ENCODE measurements around the gene POLR1A.

Gene POLR1A

GRCh38 chr2:86064006-86064405, 41.7 kb downstream of the POLR1A start:
- DNase-seq (ENCODE audit: low read depth, low spot score): no peak

GRCh38 chr2:86062043-86062442, 43.6 kb downstream of the POLR1A start:
- DNase-seq (ENCODE audit: low read depth, low spot score): no peak

- no peak for DNase-seq (ENCODE audit: low read depth, low spot score)
These were observed 48.9 kb downstream of the POLR1A start for GRCh38 chr2:86056590-86057331.

- no peak for DNase-seq (ENCODE audit: low read depth, low spot score)
These were observed 50.4 kb downstream of the POLR1A start for GRCh38 chr2:86055314-86055713.

GRCh38 chr2:86054535-86055082, 51.1 kb downstream of the POLR1A start:
- no peak for DNase-seq (ENCODE audit: low read depth, low spot score)

- no peak for DNase-seq (ENCODE audit: low read depth, low spot score)
These were observed 52.5 kb downstream of the POLR1A start for GRCh38 chr2:86053166-86053565.

- DNase-seq (ENCODE audit: low read depth, low spot score): no peak
These were observed 53.0 kb downstream of the POLR1A start for GRCh38 chr2:86052676-86053075.

GRCh38 chr2:86052265-86052664, 53.4 kb downstream of the POLR1A start:
- DNase-seq (ENCODE audit: low read depth, low spot score): no peak

- no peak for DNase-seq (ENCODE audit: low read depth, low spot score)
These were observed 55.4 kb downstream of the POLR1A start for GRCh38 chr2:86050301-86050700.

- DNase-seq (ENCODE audit: low read depth, low spot score): no peak
These were observed 56.2 kb downstream of the POLR1A start for GRCh38 chr2:86049529-86049928.

GRCh38 chr2:86048888-86049287, 56.8 kb downstream of the POLR1A start:
- no peak for DNase-seq (ENCODE audit: low read depth, low spot score)

GRCh38 chr2:86048383-86048701, 57.3 kb downstream of the POLR1A start:
- DNase-seq (ENCODE audit: low read depth, low spot score): no peak

GRCh38 chr2:86047575-86048382, 57.9 kb downstream of the POLR1A start:
- DNase-seq (ENCODE audit: low read depth, low spot score): no peak

- DNase-seq (ENCODE audit: low read depth, low spot score): no peak
These were observed 60.1 kb downstream of the POLR1A start for GRCh38 chr2:86045541-86045940.

- no peak for DNase-seq (ENCODE audit: low read depth, low spot score)
These were observed 61.1 kb downstream of the POLR1A start for GRCh38 chr2:86044614-86045013.

GRCh38 chr2:86044045-86044444, 61.6 kb downstream of the POLR1A start:
- no peak for DNase-seq (ENCODE audit: low read depth, low spot score)

GRCh38 chr2:86042256-86043168, 63.2 kb downstream of the POLR1A start:
- DNase-seq (ENCODE audit: low read depth, low spot score): no peak

GRCh38 chr2:86039963-86040655, 65.6 kb downstream of the POLR1A start:
- no peak for DNase-seq (ENCODE audit: low read depth, low spot score)

GRCh38 chr2:86039178-86039962, 66.3 kb downstream of the POLR1A start:
- no peak for DNase-seq (ENCODE audit: low read depth, low spot score)

GRCh38 chr2:86038291-86039081, 67.2 kb downstream of the POLR1A start:
- no peak for DNase-seq (ENCODE audit: low read depth, low spot score)
